H1 (cell line): ENCODE data around the gene PTPRD. TPM values are rescaled to one million over a fixed set of nuclear protein-coding genes. Genes with fewer than 3 reads are reported as not detected.

ENCODE experiments used
- CTCF ChIA-PET: fragments of 300-600 bp; sonication (Branson Sonifier 250); formaldehyde crosslinking; loops from one replicate; lab custom pipeline; 2021; ENCODE audit not compliant: partially characterized antibody; lab: Charles Lee
- POLR2A ChIA-PET: fragments of 300-600 bp; sonication (Branson Sonifier 250); formaldehyde crosslinking; loops from one replicate; lab custom pipeline; 2021; ENCODE audit warnings: inconsistent platforms; ENCODE audit not compliant: partially characterized antibody; lab: Charles Lee
- DNase-seq, 2 experiments: peaks; one replicate each; pipeline versions ENCODE4 v3.0.0 to v3.0.0-alpha.2; 2010 to 2022; ENCODE audit warnings: low spot score in 2 of 2, low read depth in 1 of 2, mixed read lengths in 1 of 2
- FAIRE-seq: peaks from 2 replicates; lab custom pipeline; 2011; peaks lifted over from hg19 to GRCh38; lab: Jason Lieb, UNC
- H2AFZ ChIP-seq: 2 replicates; pipeline ENCODE4 v1.8.1; 2012; ENCODE audit warnings: low read length, inconsistent platforms
- H2AK5ac ChIP-seq: 2 replicates; pipeline ENCODE4 v1.6.1; 2013; ENCODE audit warnings: low read depth, low read length
- H2BK120ac ChIP-seq: replicated peaks from 2 replicates; pipeline ENCODE3; 2013; ENCODE audit warnings: low read depth, low read length, inconsistent platforms
- H2BK12ac ChIP-seq: 2 replicates; pipeline ENCODE4 v1.6.1; 2013; ENCODE audit warnings: low read depth, low read length
- H2BK15ac ChIP-seq: 2 replicates; pipeline ENCODE4 v1.6.1; 2013; ENCODE audit warnings: low read length
- H2BK20ac ChIP-seq: 2 replicates; pipeline ENCODE4 v1.6.1; 2013; ENCODE audit warnings: low read length
- H2BK5ac ChIP-seq: 2 replicates; pipeline ENCODE4 v1.6.1; 2013; ENCODE audit warnings: low read depth, low read length
- H3K14ac ChIP-seq: 2 replicates; pipeline ENCODE4 v1.6.1; 2013; ENCODE audit warnings: inconsistent platforms; ENCODE audit not compliant: insufficient read length
- H3K18ac ChIP-seq: 2 replicates; pipeline ENCODE4 v1.6.1; 2013; ENCODE audit warnings: low read length; ENCODE audit errors: extremely low read depth
- H3K23ac ChIP-seq: 2 replicates; pipeline ENCODE4 v1.6.1; 2013; ENCODE audit warnings: inconsistent platforms; ENCODE audit not compliant: insufficient read length
- H3K23me2 ChIP-seq: 2 replicates; pipeline ENCODE4 v1.6.1; 2013; ENCODE audit warnings: low read depth, low read length
- H3K27ac ChIP-seq: 2 replicates; pipeline ENCODE4 v1.6.1; 2011; ENCODE audit warnings: low read depth, low read length, inconsistent platforms
- H3K27me3 ChIP-seq, 4 experiments: replicated peaks in 1 of 4; 1 replicate in 1 of 4; 2 replicates in 3 of 4; pipeline versions ENCODE4 v1.6.1 to v1.8.1; 2011 to 2013; ENCODE audit warnings: low read length in 3 of 4, mild to moderate bottlenecking in 3 of 4, inconsistent platforms in 2 of 4, mixed read lengths in 2 of 4, moderate library complexity in 1 of 4; ENCODE audit not compliant: control insufficient read depth in 3 of 4, insufficient read depth in 3 of 4; ENCODE audit errors: extremely low read depth in 1 of 4
- H3K36me3 ChIP-seq, 4 experiments: 2 replicates each; pipeline versions ENCODE4 v1.6.1 to v1.8.1; 2011 to 2013; ENCODE audit warnings: mild to moderate bottlenecking in 4 of 4, low read length in 3 of 4, moderate library complexity in 2 of 4, control low read depth in 1 of 4, inconsistent platforms in 1 of 4; ENCODE audit not compliant: insufficient read depth in 4 of 4, control insufficient read depth in 2 of 4
- H3K4ac ChIP-seq: replicated peaks from 2 replicates; pipeline ENCODE3; 2013; ENCODE audit warnings: low read length, low read depth, mixed read lengths, inconsistent platforms; ENCODE audit not compliant: insufficient read length
- H3K4me1 ChIP-seq, 4 experiments: replicated peaks in 1 of 4; 1 replicate in 1 of 4; 2 replicates in 3 of 4; pipeline versions ENCODE4 v1.6.1 to v1.8.1; 2011 to 2013; ENCODE audit warnings: low read length in 3 of 4, inconsistent platforms in 2 of 4, mixed read lengths in 1 of 4; ENCODE audit not compliant: insufficient read depth in 4 of 4, control insufficient read depth in 3 of 4
- H3K4me2 ChIP-seq, 2 experiments: 2 replicates each; pipeline versions ENCODE4 v1.6.1 to v1.8.1; 2011 to 2013; ENCODE audit warnings: low read depth in 2 of 2, low read length in 2 of 2, control low read depth in 1 of 2, inconsistent platforms in 1 of 2, mild to moderate bottlenecking in 1 of 2; ENCODE audit not compliant: insufficient read depth in 1 of 2
- H3K4me3 ChIP-seq, 4 experiments: fragments of 200-600, 300-600 bp in 1 of 4; sonication (generic), shearing (Covaris generic), sonication (Bioruptor Twin) in 1 of 4; 2 replicates each; pipeline versions ENCODE4 v1.5.1 to v1.8.1; 2011 to 2016; ENCODE audit warnings: low read length in 4 of 4, low read depth in 3 of 4, control low read depth in 2 of 4, inconsistent platforms in 2 of 4, mild to moderate bottlenecking in 2 of 4, mixed read lengths in 1 of 4, moderate library complexity in 1 of 4; ENCODE audit not compliant: insufficient read depth in 2 of 4; ENCODE audit errors: extremely low read depth in 1 of 4
- H3K56ac ChIP-seq: replicated peaks from 2 replicates; pipeline ENCODE3; 2013; ENCODE audit warnings: low read depth, mild to moderate bottlenecking, mixed read lengths, low read length, inconsistent platforms; ENCODE audit not compliant: insufficient read length
- H3K79me1 ChIP-seq: 2 replicates; pipeline ENCODE4 v1.6.1; 2013; ENCODE audit warnings: low read depth, low read length, control low read depth
- H3K79me2 ChIP-seq, 2 experiments: 2 replicates each; pipeline versions ENCODE4 v1.6.1 to v1.8.1; 2012 to 2013; ENCODE audit warnings: low read length in 2 of 2, mild to moderate bottlenecking in 2 of 2, inconsistent platforms in 1 of 2; ENCODE audit not compliant: insufficient read depth in 2 of 2, control insufficient read depth in 1 of 2
- H3K9ac ChIP-seq, 4 experiments: replicated peaks in 1 of 4; 1 replicate in 1 of 4; 2 replicates in 3 of 4; pipeline versions ENCODE4 v1.6.1 to v1.8.1; 2011 to 2013; ENCODE audit warnings: low read depth in 3 of 4, low read length in 3 of 4, control low read depth in 2 of 4, mild to moderate bottlenecking in 2 of 4, moderate library complexity in 2 of 4, inconsistent platforms in 1 of 4; ENCODE audit errors: extremely low read depth in 1 of 4
- H3K9me3 ChIP-seq, 2 experiments: 2 replicates each; pipeline versions ENCODE4 v1.6.1 to v1.8.1; 2012 to 2013; ENCODE audit warnings: mild to moderate bottlenecking in 2 of 2, moderate library complexity in 2 of 2, control low read depth in 1 of 2, inconsistent platforms in 1 of 2, low read depth in 1 of 2, low read length in 1 of 2, mixed read lengths in 1 of 2; ENCODE audit not compliant: insufficient read depth in 2 of 2
- H4K20me1 ChIP-seq, 2 experiments: replicated peaks in 1 of 2; 2 replicates each; pipeline versions ENCODE3 to v1.8.1; 2011 to 2013; ENCODE audit warnings: inconsistent platforms in 2 of 2, low read length in 2 of 2, mild to moderate bottlenecking in 1 of 2; ENCODE audit not compliant: insufficient read depth in 2 of 2, control insufficient read depth in 1 of 2
- H4K5ac ChIP-seq: 2 replicates; pipeline ENCODE4 v1.6.1; 2013; ENCODE audit warnings: low read length, low read depth, mixed read lengths, inconsistent platforms; ENCODE audit not compliant: insufficient read length
- H4K8ac ChIP-seq: 2 replicates; pipeline ENCODE4 v1.8.0; 2013; ENCODE audit warnings: mild to moderate bottlenecking, moderate library complexity, low read length, inconsistent platforms; ENCODE audit not compliant: insufficient read depth; ENCODE audit errors: extremely low read depth
- H4K91ac ChIP-seq: replicated peaks from 2 replicates; pipeline ENCODE3; 2013; ENCODE audit warnings: low read length, mixed read lengths, inconsistent platforms; ENCODE audit not compliant: insufficient read length
- ASH2L ChIP-seq: fragments of 200-600, 300-600 bp; sonication (generic); IDR thresholded peaks from one replicate; pipeline ENCODE4 v1.7.1; 2017; ENCODE audit warnings: low read length
- CBX5 ChIP-seq: fragments of 300-800, 300-1000 bp; sonication (generic); IDR thresholded peaks from 2 replicates; pipeline ENCODE4 v1.7.1; 2016; ENCODE audit warnings: antibody characterized with exemption, low read length, low read depth
- CREB1 ChIP-seq: IDR thresholded peaks from 2 replicates; pipeline ENCODE4 v1.6.1; 2012; ENCODE audit warnings: inconsistent platforms
- CTBP2 ChIP-seq: IDR thresholded peaks from 2 replicates; pipeline ENCODE4 v1.7.0; 2011; ENCODE audit warnings: borderline replicate concordance, mild to moderate bottlenecking, moderate library complexity, mixed read lengths, low read length; ENCODE audit not compliant: insufficient read depth, insufficient read length
- JUND ChIP-seq: IDR thresholded peaks from 2 replicates; pipeline ENCODE4 v1.6.1; 2011; ENCODE audit warnings: mild to moderate bottlenecking, improper control_type of control experiment, low read length
- KDM4A ChIP-seq: IDR thresholded peaks from one replicate; pipeline ENCODE4 v1.7.1; 2012; ENCODE audit warnings: low read depth, mild to moderate bottlenecking, moderate library complexity, low read length, inconsistent platforms; ENCODE audit not compliant: severe bottlenecking
- RBBP5 ChIP-seq: IDR thresholded peaks from 2 replicates; pipeline ENCODE4 v1.7.1; 2012; ENCODE audit warnings: low read depth, mild to moderate bottlenecking, inconsistent platforms, low read length, moderate library complexity, borderline replicate concordance
- SIN3A ChIP-seq, 2 experiments: IDR thresholded peaks in 1 of 2; conservative IDR thresholded peaks in 1 of 2; 2 replicates each; pipeline ENCODE4 v1.6.1; 2011 to 2012; ENCODE audit warnings: low read length in 2 of 2, improper control_type of control experiment in 1 of 2, low read depth in 1 of 2, mild to moderate bottlenecking in 1 of 2
- SP1 ChIP-seq: IDR thresholded peaks from 2 replicates; pipeline ENCODE4 v1.6.1; 2011; ENCODE audit warnings: low read depth, low read length
- SP2 ChIP-seq: IDR thresholded peaks from 2 replicates; pipeline ENCODE4 v1.6.1; 2012; ENCODE audit warnings: mild to moderate bottlenecking, low read length, inconsistent platforms
- SUZ12 ChIP-seq: fragments of 200-600 bp; sonication (generic); IDR thresholded peaks from 2 replicates; pipeline ENCODE4 v1.6.1; 2012; ENCODE audit warnings: mild to moderate bottlenecking, inconsistent platforms, low read length, moderate library complexity, mixed read lengths
- TBP ChIP-seq: IDR thresholded peaks from 2 replicates; pipeline ENCODE4 v1.6.1; 2011; ENCODE audit warnings: low read depth, low read length, improper control_type of control experiment
- TCF12 ChIP-seq: IDR thresholded peaks from 2 replicates; pipeline ENCODE4 v1.6.1; 2011; ENCODE audit warnings: low read depth, mild to moderate bottlenecking, low read length
- WGBS, 2 experiments: shearing (Covaris generic) in 1 of 2; methylation state at CpG; one replicate each; pipeline versions ENCODE4 v1.1.6 to v1.1.7; 2013 to 2015; ENCODE audit warnings: low lambda C conversion rate in 2 of 2, mixed read lengths in 2 of 2, inconsistent platforms in 1 of 2, low coverage in 1 of 2, missing lambda C conversion rate in 1 of 2; ENCODE audit not compliant: insufficient replicate concordance in 2 of 2, insufficient coverage in 1 of 2, insufficient read length in 1 of 2; ENCODE audit errors: extremely low coverage in 1 of 2, missing lambda C conversion rate in 1 of 2; 5-methylcytosine and 5-hydroxymethylcytosine counted together
- polyA plus RNA-seq, 7 experiments: library from polyadenylated mRNA; depleted of rRNA in 3 of 7; stranded (reverse) in 5 of 7; unstranded in 2 of 7; fragments of >200 nt in 5 of 7; fragments of 200-250 nt in 2 of 7; gene quantifications; 1 replicate in 5 of 7; 2 replicates in 1 of 7; 4 replicates in 1 of 7; pipeline versions ENCODE4 v1.2.1 to v1.2.3, GENCODE V29; 2011 to 2013; ENCODE audit warnings: missing spikeins in 2 of 7, mixed read lengths in 2 of 7
- total RNA-seq: library from RNA; stranded (reverse); fragmentation: NEBNext Ultra II Directional; extraction: Animal tissue kit (Norgen Biotek cat#: 25700); gene quantifications from 2 replicates; pipeline ENCODE4 v1.2.1, GENCODE V29; 2021
- TF ChIP-seq, protein P1 (sequence below): IDR thresholded peaks from 2 replicates; pipeline ENCODE4 v1.6.1; 2012; ENCODE audit warnings: inconsistent platforms

Gene PTPRD
- total and polyA plus RNA-seq, 2 of the 8 experiments (the other 6 are each of a cell fraction or from before 2014, with no cell fraction given) = 17.2 to 77.0 TPM

- no peak for FAIRE-seq
- Histone ChIP-seq H3K79me1 (no peaks in the 10 kb centered on the region), H2BK15ac (no peak overlapping the region), H3K9me3 (no peaks in the 10 kb centered on the region), H3K14ac (no peak overlapping the region), H3K23me2 (no peaks in the 10 kb centered on the region), H2BK120ac (no peak overlapping the region), H3K27ac (no peak overlapping the region), H2AFZ (no peak overlapping the region), H4K5ac (no peak overlapping the region), H3K79me2 (no peaks in the 10 kb centered on the region), H4K8ac (no peak overlapping the region), H4K20me1 (no peaks in the 10 kb centered on the region), H3K56ac (no peak overlapping the region), H3K4me3 (no peak overlapping the region), H3K36me3 (no peaks in the 10 kb centered on the region), H2BK20ac (no peak overlapping the region), H3K4ac (no peak overlapping the region), H3K18ac (no peak overlapping the region), H2BK12ac (no peak overlapping the region), H3K4me1 (peaks cover 0 to 3% (median 1%) of the 10 kb centered on the region in 4 experiments; a peak in 2 of 7 replicates), H4K91ac (no peak overlapping the region), H3K9ac (no peak overlapping the region), H2AK5ac (no peak overlapping the region), H3K27me3 (no peaks in the 10 kb centered on the region), H3K23ac (no peak overlapping the region), H3K4me2 (no peak overlapping the region), H2BK5ac (no peak overlapping the region)
- 82% methylated on average over 2 of the region's 2 CpGs; no CpG with 5 or more reads in 1 of the 2 experiments for WGBS, 2 experiments
- DNase-seq = no peak
- ChIA-PET POLR2A (interaction anchor here (1.0 kb wide), 1 partner anchor 19 kb away, joined by 4 read pairs; no protein-coding TSS in a partner anchor), CTCF (interaction anchor here (0.6 to 2.1 kb wide), 6 partner anchors 10 to 567 kb away, joined by 3 to 16 read pairs (median 3); no protein-coding TSS in a partner anchor)
- no peak for TF ChIP-seq SP1
- TF ChIP-seq ASH2L = no peak
- no peak for TF ChIP-seq SP2
- TF ChIP-seq, protein P1, sequence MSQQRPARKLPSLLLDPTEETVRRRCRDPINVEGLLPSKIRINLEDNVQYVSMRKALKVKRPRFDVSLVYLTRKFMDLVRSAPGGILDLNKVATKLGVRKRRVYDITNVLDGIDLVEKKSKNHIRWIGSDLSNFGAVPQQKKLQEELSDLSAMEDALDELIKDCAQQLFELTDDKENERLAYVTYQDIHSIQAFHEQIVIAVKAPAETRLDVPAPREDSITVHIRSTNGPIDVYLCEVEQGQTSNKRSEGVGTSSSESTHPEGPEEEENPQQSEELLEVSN = no peak
- no peak for TF ChIP-seq KDM4A
- no peak for TF ChIP-seq TBP
- TF ChIP-seq CREB1 = no peak
- no peak for TF ChIP-seq TCF12
- no peak for TF ChIP-seq RBBP5
- no peak for TF ChIP-seq CTBP2
- TF ChIP-seq JUND = no peak
- no peak for TF ChIP-seq SUZ12
- no peak for TF ChIP-seq CBX5
- TF ChIP-seq SIN3A (conservative IDR thresholded peaks at IDR 0.05 in 1 of 2, IDR thresholded peaks at IDR 0.05 in 1 of 2; ENCODE audit: low read depth in 1 of 2, low read length in 2 of 2) = no peak
These were observed 1733.5 kb downstream of the PTPRD start for GRCh38 chr9:8879284-8879683.
